CD14-positive monocyte (primary cell): Measurements from ENCODE around the gene ABCA2. TPM values are rescaled to one million over a fixed set of nuclear protein-coding genes. Genes with fewer than 3 reads are reported as not detected.

Source experiments
- DNase-seq, 3 donors: peaks; one replicate each; pipeline ENCODE4 v3.0.0-alpha.2; 2011 to 2022
- H2AFZ ChIP-seq: 2 replicates; pipeline ENCODE4 v1.6.0; 2012; ENCODE audit warnings: mild to moderate bottlenecking, low read depth, low read length, inconsistent platforms; ENCODE audit not compliant: insufficient read depth, poor library complexity, severe bottlenecking
- H3K27ac ChIP-seq, 2 donors: 1 replicate in 1 of 2; 2 replicates in 1 of 2; pipeline ENCODE4 v1.5.1; 2012 to 2013; ENCODE audit warnings: low read length in 2 of 2, control low read depth in 1 of 2, inconsistent platforms in 1 of 2, low read depth in 1 of 2, mild to moderate bottlenecking in 1 of 2
- H3K27me3 ChIP-seq, 2 donors: one replicate each; pipeline versions ENCODE4 v1.6.0 to v1.6.1; 2011 to 2013; ENCODE audit warnings: low read length in 2 of 2; ENCODE audit not compliant: control insufficient read depth in 2 of 2, insufficient read depth in 2 of 2
- H3K36me3 ChIP-seq, 2 donors: replicated peaks in 1 of 2; 1 replicate in 1 of 2; 2 replicates in 1 of 2; pipeline versions ENCODE4 v1.5.1 to v1.6.1; 2012 to 2013; ENCODE audit warnings: low read length in 2 of 2, control low read depth in 1 of 2, inconsistent platforms in 1 of 2, mild to moderate bottlenecking in 1 of 2; ENCODE audit not compliant: insufficient read depth in 2 of 2, control insufficient read depth in 1 of 2
- H3K4me1 ChIP-seq, 2 donors: 1 replicate in 1 of 2; 2 replicates in 1 of 2; pipeline versions ENCODE4 v1.5.1 to v1.6.1; 2012 to 2013; ENCODE audit warnings: low read length in 2 of 2, control low read depth in 1 of 2, inconsistent platforms in 1 of 2, mild to moderate bottlenecking in 1 of 2, moderate library complexity in 1 of 2; ENCODE audit not compliant: insufficient read depth in 2 of 2, control insufficient read depth in 1 of 2
- H3K4me2 ChIP-seq: replicated peaks from 2 replicates; pipeline ENCODE3; 2012; ENCODE audit warnings: low read length, moderate library complexity, mild to moderate bottlenecking; ENCODE audit not compliant: poor library complexity, severe bottlenecking; ENCODE audit errors: extremely low read depth
- H3K4me3 ChIP-seq, 3 experiments: fragments of 200-600 bp in 1 of 3; sonication (generic) in 1 of 3; replicated peaks in 1 of 3; 1 replicate in 2 of 3; 2 replicates in 1 of 3; pipeline ENCODE4 v1.5.1; 2011 to 2013; ENCODE audit warnings: low read length in 3 of 3, mild to moderate bottlenecking in 3 of 3, control low read depth in 2 of 3, low read depth in 2 of 3, inconsistent platforms in 1 of 3, moderate library complexity in 1 of 3
- H3K79me2 ChIP-seq: 2 replicates; pipeline ENCODE4 v1.6.0; 2012; ENCODE audit warnings: mild to moderate bottlenecking, control low read depth, inconsistent platforms, low read length, moderate library complexity; ENCODE audit not compliant: insufficient read depth
- H3K9ac ChIP-seq: 2 replicates; pipeline ENCODE4 v1.6.0; 2017; ENCODE audit warnings: low read length, mild to moderate bottlenecking; ENCODE audit not compliant: insufficient read depth, poor library complexity, severe bottlenecking
- H3K9me3 ChIP-seq, 2 donors: replicated peaks in 1 of 2; 1 replicate in 1 of 2; 2 replicates in 1 of 2; pipeline versions ENCODE4 v1.5.1 to v1.6.1; 2012 to 2013; ENCODE audit warnings: low read length in 2 of 2, control low read depth in 1 of 2; ENCODE audit not compliant: control insufficient read depth in 1 of 2, insufficient read depth in 1 of 2
- H4K20me1 ChIP-seq: 2 replicates; pipeline ENCODE4 v1.6.0; 2012; ENCODE audit warnings: mild to moderate bottlenecking, low read length, control low read depth, moderate library complexity; ENCODE audit not compliant: insufficient read depth
- H3K27ac Mint-ChIP-seq, 7 donors: one replicate each; pipeline ENCODE4 v1.8.0; 2020; ENCODE audit warnings: mild to moderate bottlenecking in 7 of 7, mixed read lengths in 7 of 7, moderate library complexity in 6 of 7, inconsistent platforms in 2 of 7
- H3K27me3 Mint-ChIP-seq, 3 donors: one replicate each; pipeline ENCODE4 v1.8.0; 2021 to 2022; ENCODE audit warnings: low read depth in 3 of 3, mild to moderate bottlenecking in 3 of 3, mixed read lengths in 3 of 3, moderate library complexity in 3 of 3, inconsistent platforms in 1 of 3
- H3K36me3 Mint-ChIP-seq, 2 donors: one replicate each; pipeline ENCODE4 v1.8.0; 2020; ENCODE audit warnings: mixed read lengths in 2 of 2, inconsistent platforms in 1 of 2, mild to moderate bottlenecking in 1 of 2
- H3K4me1 Mint-ChIP-seq: one replicate; pipeline ENCODE4 v1.8.0; 2020; ENCODE audit warnings: mild to moderate bottlenecking, mixed read lengths
- H3K4me3 Mint-ChIP-seq, 2 donors: one replicate each; pipeline ENCODE4 v1.8.0; 2020; ENCODE audit warnings: mild to moderate bottlenecking in 2 of 2, mixed read lengths in 2 of 2, moderate library complexity in 1 of 2
- H3K9me3 Mint-ChIP-seq, 7 donors: one replicate each; pipeline ENCODE4 v1.8.0; 2020 to 2022; ENCODE audit warnings: mixed read lengths in 7 of 7, mild to moderate bottlenecking in 6 of 7, moderate library complexity in 6 of 7, inconsistent platforms in 2 of 7
- WGBS: methylation state at CpG from one replicate; pipeline ENCODE4 v1.1.5; 2013; ENCODE audit warnings: missing lambda C conversion rate; ENCODE audit not compliant: insufficient coverage; 5-methylcytosine and 5-hydroxymethylcytosine counted together
- intact Hi-C, 2 donors: fragments of 100-400 bp; cut with micrococcal nuclease; formaldehyde crosslinking; loops; one replicate each; pipeline versions ENCODE4 v1.15.0 to v1.15.1; 2023
- polyA plus RNA-seq, 3 donors: library from polyadenylated mRNA; depleted of rRNA in 1 of 3; unstranded in 2 of 3; stranded (reverse) in 1 of 3; fragments of 300-500 nt in 2 of 3; fragments of >200 nt in 1 of 3; fragmentation: Illumina TruSeq in 2 of 3; gene quantifications; 1 replicate in 2 of 3; 2 replicates in 1 of 3; pipeline ENCODE4 v1.2.3, GENCODE V29; 2012 to 2021
- TF ChIP-seq, protein P1 (sequence below): fragments of 200-600 bp; IDR thresholded peaks from one replicate; pipeline ENCODE4 v1.8.0; 2022; ENCODE audit warnings: antibody characterized with exemption, mild to moderate bottlenecking

ABCA2 gene
- polyA plus RNA-seq, 3 donors = 0.18 to 30.7 (median 0.40) TPM

DNA sequence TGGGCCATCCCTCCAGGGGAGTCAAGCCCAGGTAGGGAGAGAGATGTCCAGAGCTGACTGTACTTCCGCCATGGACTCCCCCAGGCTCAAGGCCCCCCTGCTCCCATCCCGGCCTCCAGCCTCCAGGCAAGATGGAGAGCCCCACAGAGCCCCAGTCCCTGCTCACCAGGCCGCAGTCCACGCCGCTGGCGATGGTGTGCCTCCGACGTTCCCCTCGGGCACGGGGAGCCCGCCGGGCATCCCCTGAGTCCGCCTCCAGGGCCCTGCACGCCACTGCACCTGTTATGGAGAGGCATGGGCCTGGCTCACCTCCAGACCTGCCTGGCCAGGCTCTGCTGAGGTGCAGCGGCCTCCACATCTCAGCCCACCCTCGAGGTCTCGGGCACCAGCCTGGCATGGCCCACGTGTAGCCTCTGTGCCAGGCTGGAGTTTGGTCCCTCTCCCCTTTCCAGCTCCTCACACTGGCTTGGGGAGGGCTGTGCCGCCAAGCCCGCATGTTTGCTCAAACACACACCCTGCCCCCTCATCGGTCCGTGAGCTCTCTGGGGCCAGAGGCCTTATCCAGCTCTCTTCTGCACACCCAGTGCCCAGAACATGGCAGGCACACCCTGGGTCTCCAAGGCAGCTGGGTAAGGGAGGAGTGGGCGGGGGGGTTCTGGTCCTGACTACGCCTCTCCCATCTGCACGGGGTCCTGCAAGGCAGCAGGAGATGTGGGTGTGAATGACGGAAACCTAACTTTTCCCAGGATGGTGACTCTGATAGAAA, 38.2 kb upstream of the ABCA2 start:
- no peaks in the 10 kb centered on the region for H3K9me3 ChIP-seq
- peaks cover 0 to 5% of the 10 kb centered on the region in 2 donors for H3K36me3 ChIP-seq
- no peak overlapping the region for H3K27ac Mint-ChIP-seq
- WGBS = 94% methylated on average over 21 of the region's 26 CpGs
- TF ChIP-seq, protein P1, sequence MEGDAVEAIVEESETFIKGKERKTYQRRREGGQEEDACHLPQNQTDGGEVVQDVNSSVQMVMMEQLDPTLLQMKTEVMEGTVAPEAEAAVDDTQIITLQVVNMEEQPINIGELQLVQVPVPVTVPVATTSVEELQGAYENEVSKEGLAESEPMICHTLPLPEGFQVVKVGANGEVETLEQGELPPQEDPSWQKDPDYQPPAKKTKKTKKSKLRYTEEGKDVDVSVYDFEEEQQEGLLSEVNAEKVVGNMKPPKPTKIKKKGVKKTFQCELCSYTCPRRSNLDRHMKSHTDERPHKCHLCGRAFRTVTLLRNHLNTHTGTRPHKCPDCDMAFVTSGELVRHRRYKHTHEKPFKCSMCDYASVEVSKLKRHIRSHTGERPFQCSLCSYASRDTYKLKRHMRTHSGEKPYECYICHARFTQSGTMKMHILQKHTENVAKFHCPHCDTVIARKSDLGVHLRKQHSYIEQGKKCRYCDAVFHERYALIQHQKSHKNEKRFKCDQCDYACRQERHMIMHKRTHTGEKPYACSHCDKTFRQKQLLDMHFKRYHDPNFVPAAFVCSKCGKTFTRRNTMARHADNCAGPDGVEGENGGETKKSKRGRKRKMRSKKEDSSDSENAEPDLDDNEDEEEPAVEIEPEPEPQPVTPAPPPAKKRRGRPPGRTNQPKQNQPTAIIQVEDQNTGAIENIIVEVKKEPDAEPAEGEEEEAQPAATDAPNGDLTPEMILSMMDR = no peak
- peaks cover 0 to 5% of the 10 kb centered on the region in 2 donors for H3K27me3 ChIP-seq
- peaks cover 6 to 18% of the 10 kb centered on the region in 2 donors for H3K36me3 Mint-ChIP-seq
- no peak overlapping the region for H3K27ac ChIP-seq
- peaks cover 5 to 11% (median 6%) of the 10 kb centered on the region in 3 donors for H3K27me3 Mint-ChIP-seq
- H3K4me2 ChIP-seq = no peak overlapping the region
- no peak overlapping the region for H3K4me3 Mint-ChIP-seq
- intact Hi-C loops = loop anchor here (5.0 to 10.0 kb wide), 2 partner anchors 34 to 281 kb away; partner anchors contain the start of gene FUT7 (in 1 of the 2)
- H3K4me1 Mint-ChIP-seq = peaks cover 28% of the 10 kb centered on the region
- peaks cover 6% of the 10 kb centered on the region for H3K79me2 ChIP-seq
- no peaks in the 10 kb centered on the region for H4K20me1 ChIP-seq
- no peak overlapping the region for H3K9ac ChIP-seq
- H3K4me1 ChIP-seq = peaks cover 30 to 39% of the 10 kb centered on the region in 2 donors
- H3K9me3 Mint-ChIP-seq = no peaks in the 10 kb centered on the region
- no peak overlapping the region for H2AFZ ChIP-seq
- no peak for DNase-seq
- H3K4me3 ChIP-seq = no peak overlapping the region

DNA sequence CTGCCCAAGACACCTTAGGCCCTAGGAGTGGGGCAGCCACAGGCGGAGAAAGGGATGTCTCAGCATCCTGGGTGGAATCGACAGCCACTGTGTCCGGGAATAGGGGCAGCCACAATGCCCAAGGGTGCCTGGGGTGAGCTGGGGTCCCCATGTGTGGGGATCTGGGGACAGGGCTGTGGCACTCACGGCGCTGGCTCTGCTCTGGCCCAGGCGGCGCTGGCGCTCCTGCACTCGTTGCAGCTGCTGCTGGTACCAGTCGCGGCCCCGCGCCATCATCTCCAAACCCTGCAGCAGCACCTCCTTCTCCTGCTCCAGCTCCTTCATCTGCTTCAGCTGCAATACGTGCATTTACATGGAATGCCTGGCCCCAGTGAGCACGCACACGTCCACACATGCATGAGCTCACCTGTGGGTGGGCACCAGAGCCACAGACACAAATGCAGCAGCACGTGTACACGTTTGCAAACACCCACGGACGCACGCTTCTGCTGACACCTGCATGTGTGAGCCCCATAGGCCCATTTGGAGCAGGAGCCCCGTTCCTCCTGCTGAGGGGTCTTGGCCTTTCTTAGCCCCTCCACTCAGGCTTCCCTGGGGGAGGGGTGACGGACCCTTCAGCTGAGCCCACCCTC, 37.4 kb upstream of the ABCA2 start:
- Histone ChIP-seq H3K27ac (no peak overlapping the region), H3K27me3 (peaks cover 0 to 5% of the 10 kb centered on the region in 2 donors), H3K9me3 (no peaks in the 10 kb centered on the region), H3K9ac (no peak overlapping the region), H3K4me2 (no peak overlapping the region), H3K4me1 (peaks cover 23 to 31% of the 10 kb centered on the region in 2 donors), H2AFZ (no peak overlapping the region), H3K4me3 (no peak overlapping the region), H3K36me3 (peaks cover 0 to 5% of the 10 kb centered on the region in 2 donors), H4K20me1 (no peaks in the 10 kb centered on the region), H3K79me2 (peaks cover 6% of the 10 kb centered on the region)
- H3K9me3 Mint-ChIP-seq = no peaks in the 10 kb centered on the region
- 93% methylated on average over 20 of the region's 23 CpGs for WGBS
- H3K4me1 Mint-ChIP-seq = peaks cover 20% of the 10 kb centered on the region
- H3K27ac Mint-ChIP-seq = no peak overlapping the region
- DNase-seq = no peak
- peaks cover 6 to 18% of the 10 kb centered on the region in 2 donors for H3K36me3 Mint-ChIP-seq
- TF ChIP-seq, protein P1 = no peak
- peaks cover 9 to 17% (median 11%) of the 10 kb centered on the region in 3 donors for H3K27me3 Mint-ChIP-seq
- no peak overlapping the region for H3K4me3 Mint-ChIP-seq
- intact Hi-C loops = loop anchor here (5.0 to 10.0 kb wide), 2 partner anchors 33 to 281 kb away; partner anchors contain the start of gene FUT7 (in 1 of the 2)
